ENCODE measurements around the gene CACNA1I.

The CACNA1I gene

DNA sequence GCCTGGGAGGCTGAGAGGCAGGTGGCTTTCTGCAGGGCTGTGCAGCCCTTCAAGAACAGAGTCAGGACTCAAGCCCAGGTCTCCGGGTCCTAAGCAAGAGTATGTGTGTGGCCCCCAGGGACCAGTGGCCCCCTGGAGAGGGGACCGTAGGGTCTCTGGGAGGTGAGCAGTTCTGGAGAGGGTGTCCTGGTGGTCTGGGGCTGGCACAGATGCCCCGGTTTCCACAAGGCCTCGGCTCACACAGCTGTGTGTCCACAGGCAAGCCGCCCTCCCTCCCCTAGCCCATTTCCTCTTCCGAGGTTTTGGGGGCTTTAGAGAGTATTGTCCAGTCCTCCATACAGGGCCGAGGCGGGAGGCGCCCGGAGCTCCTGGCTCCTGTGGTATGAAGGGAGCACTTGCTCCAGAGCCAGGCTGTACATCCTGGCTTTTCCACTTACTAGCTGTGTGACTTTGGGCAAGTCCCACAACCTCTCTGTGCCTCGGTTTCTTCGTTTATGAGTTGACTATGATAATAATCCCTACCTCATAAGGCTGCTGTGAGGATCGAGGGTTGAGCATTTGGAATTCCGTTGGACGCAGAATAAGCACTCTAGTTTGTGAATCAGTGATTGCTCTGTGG lies 34.6 kb upstream of the CACNA1I start:
- DNase-seq (ENCODE audit: low spot score): no peak

DNA sequence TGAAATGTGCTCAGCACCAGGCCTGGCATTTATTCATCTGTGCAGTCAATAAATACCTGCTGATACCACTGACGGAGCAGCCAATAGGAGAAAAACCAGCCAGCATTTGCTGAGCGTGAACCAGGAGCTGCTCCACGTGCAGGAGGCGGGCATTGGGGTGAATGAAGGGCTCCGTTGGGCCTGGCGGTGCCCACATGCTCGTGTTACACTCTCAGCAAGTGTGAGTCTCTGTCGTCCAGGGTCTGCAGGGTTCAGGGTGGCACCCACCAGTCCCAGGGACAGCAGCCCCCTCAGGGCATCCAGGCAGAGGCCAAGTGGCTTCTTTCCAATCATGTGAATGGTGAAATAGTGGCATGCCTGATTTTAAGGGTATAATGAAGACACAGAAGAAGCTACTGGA lies 33.8 kb upstream of the CACNA1I start:
- no peak for DNase-seq (ENCODE audit: low spot score)

DNA sequence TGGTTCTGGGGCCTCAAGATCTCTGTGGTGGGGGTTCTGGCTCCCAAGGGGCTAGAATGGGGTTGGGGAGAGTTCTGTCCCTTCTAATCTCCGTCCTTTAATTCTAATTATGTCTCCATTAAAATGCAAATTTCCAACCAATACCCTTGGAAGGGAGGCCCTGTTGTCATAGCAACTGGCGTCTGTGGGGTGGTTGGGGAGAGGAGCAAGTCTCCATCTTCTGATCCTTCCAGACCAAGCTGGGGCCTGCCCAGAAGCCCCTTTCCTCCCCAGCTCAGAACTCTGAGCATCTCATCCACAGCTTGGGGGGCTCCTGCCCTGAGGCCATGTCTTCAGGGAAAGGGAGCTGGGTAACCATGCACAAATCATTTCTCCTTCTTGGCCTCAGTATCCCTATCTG lies 32.6 kb upstream of the CACNA1I start:
- no peak for DNase-seq (ENCODE audit: low spot score)

DNA sequence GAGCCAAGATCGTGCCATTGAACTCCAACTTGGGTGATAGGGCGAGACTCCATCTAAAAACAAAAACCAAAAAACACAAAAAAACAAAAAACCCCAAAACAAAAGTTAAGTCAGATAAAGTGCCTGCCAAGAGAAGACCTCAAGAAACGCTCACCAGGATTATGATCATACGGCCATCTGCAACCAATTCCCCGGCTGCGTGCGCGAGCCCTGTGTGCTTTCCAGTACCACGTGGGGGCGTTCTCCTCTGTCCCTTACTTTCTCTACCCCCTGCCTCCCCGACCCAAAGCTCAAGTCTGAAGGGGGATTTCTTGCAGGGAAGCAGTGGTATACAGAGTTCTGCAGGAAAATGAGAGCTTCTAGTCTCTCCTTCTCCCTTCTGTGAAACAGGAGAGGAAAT lies 27.5 kb upstream of the CACNA1I start:
- no peak for DNase-seq (ENCODE audit: low spot score)

DNA sequence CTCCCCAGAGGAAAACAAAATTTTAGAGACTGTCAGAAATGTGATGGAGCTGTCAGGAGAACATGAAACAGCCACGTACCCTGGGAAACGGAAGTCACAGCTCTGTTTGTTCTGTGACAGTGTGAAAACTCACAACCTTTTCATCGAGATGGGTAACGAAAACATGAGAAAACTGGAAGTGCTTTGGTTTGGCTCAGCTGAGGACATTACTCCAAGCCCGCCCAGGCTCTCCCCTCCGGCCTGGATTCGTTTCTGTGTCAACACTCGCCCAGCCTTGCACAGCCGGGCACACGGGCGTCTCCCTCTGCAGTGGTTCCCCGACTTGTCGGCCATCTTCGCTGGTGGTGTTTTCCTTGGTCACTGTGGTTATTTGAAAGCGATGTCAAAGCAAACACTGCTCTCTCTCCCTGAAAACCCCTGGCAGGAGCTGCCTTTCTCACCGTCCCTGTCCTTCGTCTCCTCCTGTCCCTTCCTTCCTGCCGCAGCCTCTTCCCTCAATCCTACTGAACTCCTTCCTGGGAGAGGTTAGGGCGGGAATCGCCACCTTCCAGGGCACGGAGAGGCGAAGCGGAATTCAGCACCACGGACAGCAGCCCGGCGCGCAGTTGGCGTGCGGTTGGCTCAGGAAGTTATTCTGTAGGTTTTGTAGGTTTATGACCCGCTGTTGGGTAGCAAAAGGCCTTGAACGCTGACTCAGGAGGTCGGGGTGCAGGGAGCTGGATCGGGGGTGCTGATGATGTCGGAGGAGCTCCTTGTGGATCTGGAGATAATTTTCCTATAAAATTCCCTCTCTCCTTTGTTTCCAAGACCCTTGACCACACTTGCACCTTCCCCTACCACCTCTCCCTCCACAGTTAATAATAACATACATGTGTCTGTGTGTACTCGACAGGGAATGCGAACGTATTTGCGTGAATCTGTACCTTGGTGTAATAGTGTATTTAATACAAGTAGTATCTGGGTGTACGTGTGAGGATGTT lies 24.9 kb upstream of the CACNA1I start:
- DNase-seq (ENCODE audit: low spot score): no peak

DNA sequence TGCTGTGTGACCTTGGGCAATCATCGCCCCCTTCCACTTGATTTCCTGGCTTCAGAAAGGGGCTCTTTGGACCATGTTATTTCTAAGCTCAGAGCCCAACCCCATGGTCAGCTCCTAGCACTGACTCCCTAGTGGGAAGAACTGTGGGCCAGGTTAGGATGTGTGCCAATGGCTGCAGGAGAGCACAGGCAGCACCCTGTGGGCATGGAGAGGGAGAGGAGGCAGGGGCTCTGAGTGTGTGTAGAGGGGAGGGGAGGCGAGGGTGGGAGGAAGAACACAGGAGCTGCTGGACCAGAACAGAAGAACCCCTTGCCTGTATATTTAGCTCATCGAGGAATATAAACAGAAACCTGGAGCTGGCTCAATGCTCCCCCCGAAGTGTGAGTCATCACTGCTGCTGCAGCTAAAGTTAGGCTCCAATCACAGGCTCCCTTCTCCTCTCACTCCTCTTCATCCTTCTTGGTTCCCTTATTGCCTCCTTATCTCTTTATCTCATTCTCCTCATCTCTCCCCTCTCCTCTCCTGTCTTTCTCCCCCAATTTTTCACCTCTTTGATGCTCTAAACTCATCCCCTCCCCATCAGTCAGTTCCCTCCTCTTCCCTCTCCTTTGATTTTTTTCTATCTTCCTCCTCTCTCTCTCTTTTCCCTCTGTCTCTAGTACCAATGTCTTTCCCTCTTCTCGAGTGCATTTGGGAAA lies 23.5 kb upstream of the CACNA1I start:
- DNase-seq (ENCODE audit: low spot score): peak; percentile 70

DNA sequence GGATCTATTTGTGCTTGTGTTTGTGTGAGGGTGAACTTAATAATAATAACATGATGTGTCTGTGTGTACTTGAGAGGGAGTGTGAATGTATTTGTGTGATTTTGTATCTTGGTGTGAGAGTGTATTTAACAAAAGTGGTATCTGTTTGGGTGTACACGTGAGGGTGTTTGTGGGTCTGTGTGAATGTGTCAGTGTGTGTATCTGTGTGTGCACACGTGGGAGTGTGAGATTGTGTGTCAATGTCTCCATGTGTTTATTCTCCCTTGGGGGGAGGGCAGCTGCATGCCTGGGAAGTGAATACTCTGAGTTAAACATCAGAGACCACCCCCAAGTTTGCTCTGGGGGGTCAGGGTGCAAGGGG lies 23.0 kb upstream of the CACNA1I start:
- no peak for DNase-seq (ENCODE audit: low spot score)

DNA sequence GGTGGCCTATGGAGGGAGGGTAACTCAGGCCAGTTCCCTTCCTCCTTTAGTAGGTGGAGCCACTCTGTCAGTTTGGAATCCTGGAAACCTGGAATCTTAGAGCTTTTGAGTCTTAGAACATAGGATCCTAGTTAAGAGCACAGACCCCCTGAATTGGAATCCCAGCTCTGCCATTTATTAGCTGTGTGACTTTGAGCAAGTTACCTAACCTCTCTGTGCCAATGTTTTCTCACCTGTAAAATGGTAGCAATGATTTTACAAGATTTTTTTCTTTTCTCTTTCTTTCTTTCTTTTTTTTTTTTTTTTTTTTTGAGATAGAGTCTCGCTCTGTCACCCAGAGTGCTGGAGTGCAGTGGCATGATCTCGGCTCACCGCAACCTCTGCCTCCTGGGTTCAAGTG lies 17.1 kb upstream of the CACNA1I start:
- DNase-seq (ENCODE audit: low spot score): no peak

DNA sequence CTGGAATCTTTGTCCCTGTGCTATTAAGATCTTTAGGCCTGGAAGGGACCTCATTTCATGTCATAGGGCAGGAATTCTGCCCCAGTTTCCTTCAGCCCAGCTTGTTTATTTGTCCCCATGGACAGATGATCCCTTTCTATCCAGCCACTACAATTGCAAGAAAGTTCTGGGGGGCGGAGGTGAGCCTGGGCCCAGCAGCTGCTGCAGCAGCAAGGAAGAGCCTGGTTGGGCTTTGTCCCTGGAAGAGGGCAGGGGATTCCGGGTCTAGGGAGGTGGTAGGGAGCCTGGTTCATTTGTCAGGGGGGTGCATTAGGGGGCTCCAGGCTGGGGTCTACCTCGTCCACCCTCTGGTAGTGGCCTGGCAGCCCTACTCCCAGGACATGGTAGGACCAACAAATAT lies 16.4 kb upstream of the CACNA1I start:
- DNase-seq (ENCODE audit: low spot score): no peak

DNA sequence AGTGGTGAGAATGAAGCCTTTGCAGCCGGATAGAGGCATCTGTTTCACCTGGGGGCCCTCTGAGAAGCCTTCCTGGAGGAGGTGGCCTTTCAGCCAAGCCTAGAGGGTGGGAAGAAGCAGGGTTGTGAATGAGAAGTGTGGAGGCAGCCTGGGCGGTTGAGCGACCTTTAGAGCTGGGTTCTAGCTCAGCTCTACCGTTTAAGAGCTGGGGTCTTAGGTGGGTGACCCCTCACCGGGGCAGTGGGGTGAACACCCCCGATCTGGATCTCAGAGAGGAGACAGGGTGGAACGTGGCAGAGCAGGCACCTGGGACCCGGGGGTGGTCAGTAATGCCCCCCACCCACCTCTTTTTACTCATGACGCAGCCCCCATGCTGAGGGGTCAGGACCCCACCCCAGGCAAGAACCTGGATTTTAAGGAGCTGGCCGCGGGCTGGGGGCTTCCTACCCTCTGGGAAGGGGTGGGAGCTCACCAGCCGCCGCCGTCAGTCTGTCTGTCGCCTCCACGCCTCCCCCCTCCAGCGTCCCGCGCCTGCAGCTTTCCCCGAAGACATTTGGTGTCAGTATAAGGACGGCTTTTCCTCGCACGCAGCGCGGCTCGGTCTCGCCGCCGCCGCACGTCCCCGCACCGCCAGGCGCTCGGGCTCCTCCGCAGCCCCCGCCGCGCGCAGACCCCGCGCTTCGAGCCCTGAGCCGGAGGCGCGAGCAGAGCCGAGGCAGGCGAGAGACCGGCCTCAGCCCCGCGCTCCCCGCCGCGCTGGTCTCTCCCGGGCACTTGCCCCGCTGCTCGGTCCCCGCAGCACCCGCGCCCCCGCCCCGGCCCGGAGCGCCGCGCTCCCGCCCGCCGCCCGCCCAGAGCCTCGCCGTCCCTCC lies 13.3 kb upstream of the CACNA1I start:
- DNase-seq (ENCODE audit: low spot score): no peak

DNA sequence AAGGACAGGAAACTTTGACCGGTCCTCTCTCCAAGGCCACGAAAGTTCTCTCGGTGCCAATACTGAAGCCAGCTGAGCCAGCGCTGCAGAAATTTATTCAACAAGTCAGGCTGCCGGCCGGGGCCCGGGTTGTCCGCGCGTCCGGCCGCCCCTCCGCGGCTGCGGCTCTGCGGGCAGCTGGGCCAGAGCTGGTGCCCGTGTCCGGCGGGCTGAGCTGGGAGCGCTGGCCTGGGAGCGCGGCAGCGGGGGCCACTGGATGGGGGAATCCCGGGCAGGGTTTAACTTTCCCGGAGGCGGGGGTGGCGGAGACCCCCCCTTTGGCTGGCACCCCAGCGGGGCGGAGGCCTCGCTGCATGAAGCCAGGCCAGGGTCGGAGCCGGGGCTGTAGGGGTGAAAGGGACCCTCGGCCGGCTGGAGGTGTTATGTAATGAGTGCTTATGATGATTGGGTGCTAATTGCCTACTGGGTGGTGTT lies 12.3 kb upstream of the CACNA1I start:
- no peak for DNase-seq (ENCODE audit: low spot score)

DNA sequence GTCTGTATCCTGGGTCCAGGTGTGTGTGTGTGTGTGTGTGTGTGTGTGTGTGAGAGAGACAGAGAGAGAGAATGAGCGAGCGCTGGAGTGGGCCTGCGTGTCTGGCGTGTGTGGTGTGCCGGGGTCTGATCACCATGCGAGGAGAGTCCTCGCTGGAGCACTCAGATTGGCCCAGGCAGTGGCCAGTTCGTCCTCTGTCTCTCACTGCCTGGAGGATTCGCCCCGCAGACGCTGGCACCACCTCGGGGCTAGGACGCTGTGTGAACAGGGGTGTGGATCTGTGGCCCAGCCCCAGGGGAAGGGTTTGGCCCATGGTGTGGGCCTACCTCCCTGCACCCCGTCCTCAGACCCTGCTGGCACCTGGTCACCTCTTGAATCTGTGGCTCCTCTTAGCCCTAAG lies 11.6 kb upstream of the CACNA1I start:
- DNase-seq (ENCODE audit: low spot score): no peak

DNA sequence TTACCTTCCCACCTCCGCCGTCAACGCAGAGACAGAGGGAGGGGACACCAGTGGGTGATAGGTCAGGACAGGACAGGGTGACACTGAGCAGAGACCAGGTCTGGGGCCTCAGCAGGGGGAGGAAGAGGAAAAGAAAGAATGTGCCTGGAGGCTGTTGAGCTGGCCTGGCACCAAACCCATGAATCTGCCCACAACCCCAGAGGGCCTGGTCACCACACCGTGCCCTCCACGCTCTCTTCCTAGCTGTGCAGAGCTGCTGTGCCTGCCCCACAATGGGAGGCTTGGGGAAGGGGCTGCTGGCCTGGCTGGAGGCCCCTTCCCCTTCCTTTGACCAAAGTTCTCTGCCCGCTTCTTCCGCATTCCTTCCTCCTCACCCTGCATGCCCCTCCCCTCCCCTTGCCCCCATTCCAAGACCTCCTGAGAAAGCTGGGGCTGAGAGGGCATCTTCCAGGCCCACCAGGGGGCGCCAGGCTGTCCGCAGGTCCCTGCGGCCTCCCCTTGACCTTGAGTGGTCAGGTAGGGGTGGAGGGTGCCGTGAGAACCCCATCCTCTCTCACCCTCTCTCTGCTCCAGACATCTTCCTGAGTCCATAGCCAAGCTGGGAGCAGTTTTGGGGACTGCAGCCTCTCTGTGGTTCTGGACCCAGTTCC lies 11.0 kb upstream of the CACNA1I start:
- no peak for DNase-seq (ENCODE audit: low spot score)

DNA sequence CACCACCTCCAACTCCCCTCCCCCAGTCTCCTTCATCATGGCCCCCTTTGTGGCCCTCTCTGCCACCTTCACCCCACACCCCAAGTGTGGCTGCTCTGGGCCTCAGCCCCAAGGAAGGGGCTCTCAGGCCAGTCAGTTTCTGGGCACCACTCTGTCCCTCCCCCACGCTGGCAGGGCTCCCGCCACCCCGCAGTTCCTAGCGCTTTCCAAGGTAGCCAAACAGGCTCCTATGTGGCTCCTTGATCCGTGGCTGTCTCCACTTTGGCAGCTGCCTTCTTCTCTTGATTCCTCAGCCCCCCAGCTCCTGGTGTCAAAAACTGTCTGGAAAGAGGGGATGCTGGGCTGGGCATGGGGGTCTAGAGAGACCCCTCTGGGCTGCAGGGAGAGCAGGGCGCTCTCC lies 10.4 kb upstream of the CACNA1I start:
- DNase-seq (ENCODE audit: low spot score): no peak

DNA sequence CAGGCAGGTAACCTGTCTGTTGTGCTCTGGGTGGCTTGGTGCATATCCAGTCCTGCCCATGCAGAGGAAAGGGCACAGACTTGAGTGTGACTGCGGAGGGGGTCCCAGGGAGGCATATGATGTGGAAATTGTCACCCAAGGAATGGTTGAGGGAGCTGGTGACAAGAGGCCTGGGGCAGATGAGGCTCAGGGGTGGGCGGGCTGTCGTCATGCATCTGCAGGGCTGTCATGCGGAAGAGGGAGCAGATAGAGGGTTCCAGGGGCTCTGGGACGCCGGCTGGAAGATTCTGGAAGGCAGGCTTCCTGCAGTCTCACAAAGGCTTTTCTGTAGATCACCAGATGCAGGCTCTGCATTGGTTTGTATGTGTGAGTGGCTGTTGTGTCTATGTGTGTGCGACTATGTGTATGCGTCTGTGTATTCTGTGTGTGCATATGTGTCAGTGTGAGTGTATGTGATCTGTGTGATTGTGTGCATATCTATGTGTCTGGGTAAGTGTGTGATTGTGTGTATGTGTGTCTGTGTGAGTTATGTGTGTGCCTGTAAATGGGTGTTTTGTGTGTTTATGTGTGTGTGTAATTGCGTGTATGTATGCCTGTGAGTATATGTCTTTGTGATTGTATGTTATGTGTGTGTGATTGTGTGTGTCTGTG lies 7.6 kb upstream of the CACNA1I start:
- DNase-seq (ENCODE audit: low spot score): no peak

DNA sequence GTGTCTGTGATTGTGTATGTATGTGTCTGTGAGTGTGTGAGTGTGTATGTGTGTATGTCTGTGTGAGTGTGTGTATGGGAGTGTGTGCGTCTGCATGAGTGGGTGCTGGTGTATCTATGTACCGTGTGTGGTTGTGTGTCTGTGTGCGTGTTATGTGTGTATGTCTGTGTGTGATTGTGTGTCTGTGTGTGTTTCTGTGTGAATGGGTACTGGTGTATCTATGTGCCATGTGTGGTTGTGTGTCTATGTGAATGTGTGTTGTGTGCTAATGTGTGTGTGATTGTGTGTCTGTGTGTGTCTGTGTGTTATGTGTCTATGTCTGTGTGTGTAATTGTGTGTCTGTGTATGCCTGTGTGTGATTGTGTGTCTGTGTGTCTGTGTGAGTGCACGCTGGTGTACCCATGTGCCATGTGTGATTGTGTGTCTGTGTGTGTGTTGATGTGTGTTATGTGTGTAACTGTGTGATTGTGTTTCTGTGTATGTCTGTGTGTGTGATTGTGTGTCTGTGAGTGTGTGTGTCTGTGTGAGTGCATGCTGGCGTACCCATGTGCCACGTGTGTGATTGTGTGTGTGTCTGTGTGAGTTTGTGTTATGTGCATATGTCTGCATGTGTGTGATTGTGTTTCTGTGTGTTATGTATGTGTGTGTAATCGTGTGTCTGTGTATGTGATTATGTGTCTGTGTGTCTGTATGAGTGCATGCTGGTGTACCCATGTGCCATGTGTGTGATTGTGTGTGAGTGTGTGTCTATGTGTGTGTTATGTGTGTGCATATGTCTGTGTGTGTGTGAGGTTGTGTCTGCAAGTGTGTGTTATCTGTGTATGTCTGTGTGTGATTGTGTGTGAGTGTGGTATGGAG lies 6.8 kb upstream of the CACNA1I start:
- no peak for DNase-seq (ENCODE audit: low spot score)

DNA sequence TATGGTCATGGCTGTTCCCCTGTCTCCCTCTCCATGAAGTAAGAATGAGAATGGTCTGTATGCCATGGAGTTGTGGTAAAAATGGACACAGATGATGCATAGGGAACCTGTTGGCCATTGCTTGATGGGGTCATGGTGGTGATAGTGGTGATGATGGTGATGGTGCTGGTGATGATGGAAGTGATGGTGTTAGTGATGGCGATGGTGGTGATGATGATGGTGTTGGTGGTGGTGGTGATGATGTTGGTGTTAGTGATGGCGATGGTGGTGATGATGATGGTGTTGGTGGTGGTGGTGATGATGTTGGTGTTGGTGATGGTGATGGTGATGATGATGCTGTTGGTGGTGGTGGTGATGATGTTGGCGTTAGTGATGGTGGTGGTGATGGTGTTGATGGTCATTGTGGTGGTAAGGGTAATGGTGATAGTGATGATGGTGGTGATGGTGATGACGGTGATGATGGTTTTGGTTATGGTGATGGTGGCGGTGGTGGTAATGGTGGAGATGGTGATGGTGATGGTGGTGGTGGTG lies 5.1 kb upstream of the CACNA1I start:
- no peak for DNase-seq (ENCODE audit: low spot score)

DNA sequence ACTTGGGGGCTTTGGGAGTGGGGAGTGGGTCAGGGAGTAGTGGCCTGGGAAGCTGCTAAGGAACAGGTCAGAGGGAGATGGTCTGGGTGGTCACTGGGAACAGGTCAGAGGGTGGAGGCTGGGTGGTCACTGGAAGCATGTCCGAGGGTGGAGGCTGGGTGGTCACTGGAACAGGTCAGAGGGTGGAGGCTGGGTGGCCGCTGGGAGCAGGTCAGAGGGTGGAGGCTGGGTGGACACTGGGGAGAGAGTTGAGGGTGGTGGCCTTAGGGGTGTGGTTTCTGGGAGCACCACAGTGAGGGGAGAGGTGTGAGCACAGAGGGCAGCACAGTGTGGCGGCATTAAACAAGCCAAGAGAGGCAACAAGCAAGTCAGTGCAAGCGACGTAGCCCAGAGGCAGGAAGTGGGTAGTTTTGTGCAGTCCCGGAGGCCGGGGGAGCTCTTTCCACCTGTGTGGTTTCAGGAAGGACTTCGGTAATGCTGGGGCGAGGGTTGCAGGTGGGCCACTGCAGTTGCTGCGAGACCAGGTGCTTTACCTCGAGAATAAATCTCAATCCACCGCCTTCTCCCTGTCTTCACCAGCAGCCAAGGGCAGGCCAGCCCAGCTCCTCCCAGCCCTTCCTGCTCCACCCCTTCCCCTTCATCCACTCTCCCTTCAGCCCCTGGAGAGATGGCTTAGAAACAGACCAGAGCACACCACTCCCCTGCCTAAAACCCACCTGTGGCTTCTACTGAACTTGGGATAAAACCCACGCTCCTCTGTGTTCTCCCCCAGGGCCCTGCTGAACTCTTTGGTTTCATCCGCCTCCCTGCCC lies 3.2 kb upstream of the CACNA1I start:
- no peak for DNase-seq (ENCODE audit: low spot score)

All from hepatic stellate cell (primary cell).